Measurements from ENCODE around the gene PMF1. TPM values are rescaled to one million over a fixed set of nuclear protein-coding genes. Genes with fewer than 3 reads are reported as not detected.

The PMF1 gene
- polyA plus RNA-seq, 2 of the 4 experiments (the other 2 are of a cell fraction) = 59.8 to 63.9 TPM

DNA sequence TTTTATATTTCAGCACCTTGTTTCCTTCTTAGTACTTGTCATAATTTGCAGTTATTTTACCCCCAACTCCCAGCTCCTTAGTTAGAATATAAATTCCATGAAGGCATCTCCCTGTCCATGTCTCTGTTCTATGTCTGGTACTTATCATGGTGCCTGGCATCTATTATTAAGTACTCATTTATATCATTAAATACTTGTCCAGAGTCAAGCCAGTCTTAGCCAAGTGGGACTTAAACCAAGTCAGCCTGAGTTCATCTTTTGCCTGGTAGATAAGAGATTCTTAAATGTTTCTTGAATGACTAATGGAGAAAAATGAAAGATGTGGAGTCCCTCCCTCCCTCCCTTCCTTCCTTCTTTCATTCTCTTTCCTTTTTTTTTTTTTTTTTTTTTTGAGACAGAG is 9.5 kb upstream of the PMF1 start:
- ChIA-PET CTCF (interaction anchor here (1.1 to 2.1 kb wide), 5 partner anchors 8 to 72 kb away, joined by 3 to 6 read pairs (median 4); partner anchors contain the start of gene SLC25A44), POLR2A (interaction anchor here (1.4 kb wide), 1 partner anchor 10 kb away, joined by 6 read pairs; the partner anchor contains the start of gene PMF1)
- no peaks in the 10 kb centered on the region for H3K9me3 ChIP-seq
- ATAC-seq = no peak
- no peak for TF ChIP-seq CHD4 (IDR thresholded peaks at IDR 0.05; ENCODE audit: borderline replicate concordance)
- no peak for TF ChIP-seq JUN (IDR thresholded peaks at IDR 0.05)
- no peak for TF ChIP-seq FOSL2 (IDR thresholded peaks at IDR 0.05)
- no peak for TF ChIP-seq FOSL2 (CRISPR knock-in tag; IDR thresholded peaks at IDR 0.05)
- no peak for TF ChIP-seq NFE2L2 (conservative IDR thresholded peaks at IDR 0.05; ENCODE audit: low read length)
- no peak for TF ChIP-seq TP53 (CRISPR knock-in tag; IDR thresholded peaks at IDR 0.05)
- TF ChIP-seq GATA3 (IDR thresholded peaks at IDR 0.05; ENCODE audit: borderline replicate concordance) = no peak
- TF ChIP-seq FOXS1 (CRISPR knock-in tag; IDR thresholded peaks at IDR 0.05) = no peak
- no peak for TF ChIP-seq PHF8 (IDR thresholded peaks at IDR 0.05; ENCODE audit: borderline replicate concordance, low read depth)
- no peak for TF ChIP-seq FOSB (CRISPR knock-in tag; IDR thresholded peaks at IDR 0.05)
- TF ChIP-seq MAX (IDR thresholded peaks at IDR 0.05) = no peak
- TF ChIP-seq MYC (IDR thresholded peaks at IDR 0.05; ENCODE audit: borderline replicate concordance, low read length) = no peak
- TF ChIP-seq CEBPB (IDR thresholded peaks at IDR 0.05) = no peak
- H3K27ac ChIP-seq = no peak overlapping the region
- no peak overlapping the region; the same call in 2 of the 3 replicates for H3K4me2 ChIP-seq
- peaks cover 6% of the 10 kb centered on the region for H3K4me1 ChIP-seq
- no peak for FAIRE-seq
- H3K4me3 ChIP-seq = no peak overlapping the region
- no peak for DNase-seq (ENCODE audit: low read depth in 1 of 2, low spot score in 1 of 2)

GRCh38 chr1:156204686-156205085 is 8.1 kb upstream of the PMF1 start:
- ChIA-PET POLR2A (interaction anchor here (1.4 kb wide), 1 partner anchor 8 kb away, joined by 6 read pairs; the partner anchor contains the start of gene PMF1), CTCF (interaction anchor here (1.8 kb wide), 1 partner anchor 20 kb away, joined by 7 read pairs; no protein-coding TSS in a partner anchor)
- Histone ChIP-seq H3K4me3 (no peak overlapping the region), H3K4me1 (peaks cover 6% of the 10 kb centered on the region), H3K9me3 (no peaks in the 10 kb centered on the region), H3K4me2 (no peak overlapping the region), H3K27ac (no peak overlapping the region)
- ATAC-seq (no peak), FAIRE-seq (no peak), DNase-seq (ENCODE audit: low read depth in 1 of 2, low spot score in 1 of 2) (no peak)
- no peak for TF ChIP-seq CBX2 (IDR thresholded peaks at IDR 0.05; ENCODE audit: borderline replicate concordance, low read depth)
- TF ChIP-seq HOXB13 (CRISPR knock-in tag; IDR thresholded peaks at IDR 0.05; ENCODE audit: low read depth) = no peak
- no peak for TF ChIP-seq HDAC2 (IDR thresholded peaks at IDR 0.05)
- no peak for TF ChIP-seq GATA3 (IDR thresholded peaks at IDR 0.05; ENCODE audit: borderline replicate concordance)
- no peak for TF ChIP-seq TFCP2L1 (CRISPR knock-in tag; IDR thresholded peaks at IDR 0.05)
- no peak for TF ChIP-seq ZC3H11A (IDR thresholded peaks at IDR 0.05)
- no peak for TF ChIP-seq JUNB (IDR thresholded peaks at IDR 0.05)
- no peak for TF ChIP-seq EHF (CRISPR knock-in tag; IDR thresholded peaks at IDR 0.05)
- TF ChIP-seq EP300 (IDR thresholded peaks at IDR 0.05) = no peak
- no peak for TF ChIP-seq CHD2 (IDR thresholded peaks at IDR 0.05; ENCODE audit: low read length, partially characterized antibody)
- TF ChIP-seq RFX5 (IDR thresholded peaks at IDR 0.05) = no peak
- no peak for TF ChIP-seq MAZ (IDR thresholded peaks at IDR 0.05; ENCODE audit: borderline replicate concordance, low read depth, low read length)
- TF ChIP-seq REST (IDR thresholded peaks at IDR 0.05) = no peak
- no peak for TF ChIP-seq JUN (IDR thresholded peaks at IDR 0.05)
- TF ChIP-seq KDM1A (IDR thresholded peaks at IDR 0.05; ENCODE audit: low read depth) = no peak
- no peak for TF ChIP-seq E2F6 (IDR thresholded peaks at IDR 0.05; ENCODE audit: borderline replicate concordance, low read depth)
- WGBS (ENCODE audit: missing lambda C conversion rate) = 95% methylated on average over 3 of the region's 3 CpGs

Measured in A549 (cell line).